BE2C (cell line): ENCODE data around the gene ABITRAM.
"Not testable (repeated sequence)": the region's sequence is repeated elsewhere in the genome, so short reads cannot be mapped to it uniquely, and the experiment has no call there.

Source experiments
- DNase-seq: peaks from one replicate; pipeline ENCODE4 v3.0.0-alpha.2; 2020
- H3K27me3 ChIP-seq: fragments of 250-450 bp; sonication (Bioruptor Pico); 2 replicates; pipeline ENCODE4 v1.5.1; 2020; ENCODE audit warnings: mild to moderate bottlenecking
- H3K36me3 ChIP-seq: fragments of 250-450 bp; sonication (Bioruptor Pico); 2 replicates; pipeline ENCODE4 v1.5.1; 2020; ENCODE audit warnings: mild to moderate bottlenecking
- H3K4me1 ChIP-seq: fragments of 250-450 bp; sonication (Bioruptor Pico); 2 replicates; pipeline ENCODE4 v1.5.1; 2020
- H3K4me3 ChIP-seq: 2 replicates; pipeline ENCODE4 v1.5.1; 2011; ENCODE audit warnings: low read depth, low read length
- H3K9me3 ChIP-seq: fragments of 250-450 bp; sonication (Bioruptor Pico); 2 replicates; pipeline ENCODE4 v1.5.1; 2020
- CTCF ChIP-seq: IDR thresholded peaks from 2 replicates; pipeline ENCODE4 v1.5.1; 2012; ENCODE audit warnings: mild to moderate bottlenecking, low read depth, low read length

The ABITRAM gene

GRCh38 chr9:108961151-108961550 lies 27.0 kb downstream of the ABITRAM start:
- Histone ChIP-seq H3K4me1 (peaks cover 7% of the 10 kb centered on the region), H3K36me3 (peaks cover 15% of the 10 kb centered on the region), H3K9me3 (no peaks in the 10 kb centered on the region), H3K27me3 (no peaks in the 10 kb centered on the region), H3K4me3 (no peak overlapping the region)
- TF ChIP-seq CTCF = no peak
- no peak for DNase-seq

DNA sequence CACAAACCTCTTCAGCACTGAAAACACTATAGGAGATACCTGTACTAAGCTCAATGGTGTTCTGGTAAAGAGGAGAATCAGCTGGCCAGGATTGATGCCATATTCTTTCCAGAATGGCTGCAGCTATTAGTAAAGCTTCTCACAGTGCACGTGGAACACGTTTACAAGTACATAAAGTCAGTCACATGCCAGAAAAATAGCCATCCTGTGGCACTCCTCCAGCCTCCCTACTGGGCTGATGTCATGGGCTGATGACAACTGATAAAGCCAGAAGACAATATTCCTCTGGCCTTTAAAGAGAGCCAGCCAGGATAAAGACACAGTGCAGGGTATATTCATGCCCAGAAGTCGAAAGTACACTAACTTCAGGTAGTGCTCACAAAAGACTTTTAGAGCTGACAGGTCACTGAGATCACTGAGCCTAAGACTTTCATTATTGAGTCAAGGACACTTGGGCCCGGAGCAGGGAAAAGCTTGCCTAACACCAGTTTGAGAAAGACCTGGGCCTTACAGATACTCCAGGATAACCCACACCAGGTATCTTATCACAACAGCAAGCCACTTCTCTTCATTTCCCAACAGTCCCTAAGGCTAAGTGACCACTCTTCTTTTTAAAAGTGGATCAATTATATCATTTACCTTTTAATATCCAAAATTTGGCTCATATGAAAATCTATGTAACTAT lies 29.4 kb downstream of the ABITRAM start:
- TF ChIP-seq CTCF = no peak
- peaks cover 4% of the 10 kb centered on the region; the same call in 1 of the 2 replicates for H3K4me1 ChIP-seq
- H3K4me3 ChIP-seq = no peak overlapping the region
- DNase-seq = peak; percentile 40
- H3K9me3 ChIP-seq = no peaks in the 10 kb centered on the region
- H3K36me3 ChIP-seq = peaks cover 17% of the 10 kb centered on the region
- H3K27me3 ChIP-seq = no peaks in the 10 kb centered on the region

GRCh38 chr9:108967916-108968315 lies 33.7 kb downstream of the ABITRAM start:
- no peaks in the 10 kb centered on the region for H3K27me3 ChIP-seq
- H3K36me3 ChIP-seq = peaks cover 20% of the 10 kb centered on the region
- no peak for TF ChIP-seq CTCF
- no peaks in the 10 kb centered on the region for H3K9me3 ChIP-seq
- DNase-seq = no peak
- H3K4me3 ChIP-seq = no peak overlapping the region
- peaks cover 4% of the 10 kb centered on the region; the same call in 1 of the 2 replicates for H3K4me1 ChIP-seq

DNA sequence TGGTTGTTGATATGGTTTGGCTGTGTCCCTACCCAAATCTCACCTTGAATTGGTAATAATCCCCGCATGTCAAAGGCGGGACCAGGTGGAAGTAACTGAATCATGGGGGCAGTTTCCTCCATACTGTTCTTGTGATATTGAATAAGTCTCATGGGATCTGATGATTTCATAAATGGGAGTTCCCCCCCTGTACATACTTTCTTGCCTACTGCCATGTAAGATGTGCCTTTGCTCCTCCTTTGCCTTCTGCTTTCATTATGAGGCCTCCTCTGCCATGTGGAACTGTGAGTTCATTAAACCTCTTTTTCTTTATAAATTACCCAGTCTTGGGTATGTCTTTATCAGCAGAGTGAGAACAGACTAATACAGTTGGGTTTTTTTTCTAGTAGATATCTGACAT lies 37.2 kb downstream of the ABITRAM start:
- not testable (repeated sequence) for H3K4me3 ChIP-seq, H3K9me3 ChIP-seq, H3K27me3 ChIP-seq, H3K4me1 ChIP-seq, DNase-seq
- H3K36me3 ChIP-seq = peaks cover 19% of the 10 kb centered on the region

DNA sequence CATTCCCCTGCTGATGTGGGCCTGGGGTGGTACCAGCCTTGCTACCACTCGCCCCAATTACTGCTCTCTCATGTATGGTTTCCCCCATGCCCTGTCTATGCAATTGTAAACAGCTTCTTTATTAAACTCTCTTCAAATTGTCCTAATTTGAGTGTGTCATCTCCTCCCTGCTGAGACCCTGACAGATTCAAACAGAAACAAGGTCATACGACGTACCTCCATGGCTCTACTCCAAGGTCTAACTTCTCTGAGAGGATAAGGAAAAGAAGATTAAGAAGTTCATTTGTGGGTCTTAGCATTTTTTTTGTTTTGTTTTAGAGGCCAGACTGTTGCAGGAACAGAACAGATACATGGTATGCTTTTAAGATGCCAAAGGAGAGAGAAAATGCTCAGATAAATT lies 38.0 kb downstream of the ABITRAM start:
- Histone ChIP-seq H3K4me3 (no peak overlapping the region), H3K27me3 (no peaks in the 10 kb centered on the region), H3K36me3 (peaks cover 22% of the 10 kb centered on the region), H3K9me3 (no peaks in the 10 kb centered on the region), H3K4me1 (no peaks in the 10 kb centered on the region)
- no peak for DNase-seq
- no peak for TF ChIP-seq CTCF

- no peak overlapping the region for H3K4me3 ChIP-seq
- H3K9me3 ChIP-seq = no peaks in the 10 kb centered on the region
- TF ChIP-seq CTCF = no peak
- no peaks in the 10 kb centered on the region for H3K4me1 ChIP-seq
- H3K36me3 ChIP-seq = peaks cover 23% of the 10 kb centered on the region
- DNase-seq = no peak
- no peaks in the 10 kb centered on the region for H3K27me3 ChIP-seq
Observed at GRCh38 chr9:108972626-108973209, 38.5 kb downstream of the ABITRAM start.
